GM19463 (cell line): ENCODE measurements around the gene TBL3.
A peak's percentile ranks its signal among the peaks of the same experiment; 100 is the strongest.

Experiments
- ATAC-seq: cut with Tn5 transposase; IDR thresholded peaks from one replicate; pipeline ENCODE4 v1.9.1; 2021; ENCODE audit warnings: mild to moderate bottlenecking, moderate library complexity; ENCODE audit not compliant: unreplicated experiment

TBL3 gene

GRCh38 chr16:1963806-1964505 is 7.9 kb upstream of the TBL3 start:
- peak; percentile 2 for ATAC-seq

GRCh38 chr16:1964506-1965395 is 7.1 kb upstream of the TBL3 start, which contains the start of gene RPS2:
Gene RPS2, minus strand, starts transcription at chr16:1964826. Its CDS starts 201 bp downstream, at chr16:1964625.
- peak; percentile 90 for ATAC-seq

- no peak for ATAC-seq
These were observed 6.4 kb upstream of the TBL3 start for GRCh38 chr16:1965396-1966001.

- no peak for ATAC-seq
These were observed 5.4 kb upstream of the TBL3 start, which contains the start of gene RNF151 for GRCh38 chr16:1966460-1966859. Gene RNF151, plus strand, starts transcription at chr16:1966856. Its CDS starts 26 bp downstream, at chr16:1966882.

- no peak for ATAC-seq
These were observed 3.5 kb upstream of the TBL3 start for GRCh38 chr16:1968146-1968953.

GRCh38 chr16:1972490-1972877 is 631 bp downstream of the TBL3 start:
- no peak for ATAC-seq

- ATAC-seq, result no peak
These were observed 1.8 kb downstream of the TBL3 start for GRCh38 chr16:1973461-1974156.

- no peak for ATAC-seq
These were observed 2.6 kb downstream of the TBL3 start for GRCh38 chr16:1974157-1975070.

- no peak for ATAC-seq
These were observed 3.8 kb downstream of the TBL3 start for GRCh38 chr16:1975432-1976215.

GRCh38 chr16:1976216-1976520 is 4.3 kb downstream of the TBL3 start:
- no peak for ATAC-seq

- no peak for ATAC-seq
These were observed 5.4 kb downstream of the TBL3 start for GRCh38 chr16:1976951-1977874.

- ATAC-seq, result no peak
These were observed 6.0 kb downstream of the TBL3 start for GRCh38 chr16:1977875-1978268.

GRCh38 chr16:1978476-1979120 is 6.7 kb downstream of the TBL3 start:
- no peak for ATAC-seq

- no peak for ATAC-seq
These were observed 7.6 kb downstream of the TBL3 start for GRCh38 chr16:1979271-1980029.

- no peak for ATAC-seq
These were observed 8.3 kb downstream of the TBL3 start for GRCh38 chr16:1980030-1980769.

GRCh38 chr16:1980770-1981087 is 8.9 kb downstream of the TBL3 start:
- no peak for ATAC-seq
